Measurements from ENCODE around the gene SBNO2. TPM values are rescaled to one million over a fixed set of nuclear protein-coding genes. Genes with fewer than 3 reads are reported as not detected.

The SBNO2 gene
- total RNA-seq, 1 donor from 2014 or later, result 65.5 TPM

- no peak overlapping the region for H3K4me3 Mint-ChIP-seq (ENCODE audit: unreplicated experiment)
- no peaks in the 10 kb centered on the region for H3K36me3 Mint-ChIP-seq (ENCODE audit: unreplicated experiment)
- peaks cover 9% of the 10 kb centered on the region for H3K27me3 Mint-ChIP-seq (ENCODE audit: unreplicated experiment)
- DNase-seq, result no peak
- peaks cover 1% of the 10 kb centered on the region for H3K4me1 Mint-ChIP-seq (ENCODE audit: low read depth, unreplicated experiment)
- no peaks in the 10 kb centered on the region for H3K9me3 Mint-ChIP-seq (ENCODE audit: unreplicated experiment)
- no peak for TF ChIP-seq CTCF (IDR thresholded peaks at IDR 0.05; ENCODE audit: partially characterized antibody, unreplicated experiment)
- no peak overlapping the region for H3K27ac Mint-ChIP-seq (ENCODE audit: unreplicated experiment)
These were observed 15.1 kb downstream of the SBNO2 start for GRCh38 chr19:1158885-1159448.

- TF ChIP-seq CTCF (IDR thresholded peaks at IDR 0.05; ENCODE audit: partially characterized antibody, unreplicated experiment), result no peak
- Mint-ChIP-seq H3K27me3 (ENCODE audit: unreplicated experiment) (peaks cover 9% of the 10 kb centered on the region), H3K4me1 (ENCODE audit: low read depth, unreplicated experiment) (peaks cover 1% of the 10 kb centered on the region), H3K9me3 (ENCODE audit: unreplicated experiment) (no peaks in the 10 kb centered on the region), H3K4me3 (ENCODE audit: unreplicated experiment) (no peak overlapping the region), H3K36me3 (ENCODE audit: unreplicated experiment) (no peaks in the 10 kb centered on the region), H3K27ac (ENCODE audit: unreplicated experiment) (peak overlapping the region; percentile 22)
- DNase-seq, result no peak
These were observed 15.9 kb downstream of the SBNO2 start for GRCh38 chr19:1157931-1158884.

- H3K27me3 Mint-ChIP-seq (ENCODE audit: unreplicated experiment), result peaks cover 4% of the 10 kb centered on the region
- no peak overlapping the region for H3K27ac Mint-ChIP-seq (ENCODE audit: unreplicated experiment)
- H3K4me3 Mint-ChIP-seq (ENCODE audit: unreplicated experiment), result no peak overlapping the region
These were observed 17.0 kb downstream of the SBNO2 start for GRCh38 chr19:1156830-1157615.

GRCh38 chr19:1156305-1156801 is 17.7 kb downstream of the SBNO2 start:
- DNase-seq, result no peak
- Mint-ChIP-seq H3K27me3 (ENCODE audit: unreplicated experiment) (peaks cover 4% of the 10 kb centered on the region), H3K4me3 (ENCODE audit: unreplicated experiment) (no peak overlapping the region), H3K36me3 (ENCODE audit: unreplicated experiment) (no peaks in the 10 kb centered on the region), H3K27ac (ENCODE audit: unreplicated experiment) (no peak overlapping the region), H3K9me3 (ENCODE audit: unreplicated experiment) (no peaks in the 10 kb centered on the region), H3K4me1 (ENCODE audit: low read depth, unreplicated experiment) (no peaks in the 10 kb centered on the region)
- no peak for TF ChIP-seq CTCF (IDR thresholded peaks at IDR 0.05; ENCODE audit: partially characterized antibody, unreplicated experiment)

More at GRCh38 chr19:1156830-1157615, 17.0 kb downstream of the SBNO2 start:
- no peak for DNase-seq
- no peaks in the 10 kb centered on the region for H3K9me3 Mint-ChIP-seq (ENCODE audit: unreplicated experiment)
- no peaks in the 10 kb centered on the region for H3K36me3 Mint-ChIP-seq (ENCODE audit: unreplicated experiment)
- no peak for TF ChIP-seq CTCF (IDR thresholded peaks at IDR 0.05; ENCODE audit: partially characterized antibody, unreplicated experiment)
- peaks cover 1% of the 10 kb centered on the region for H3K4me1 Mint-ChIP-seq (ENCODE audit: low read depth, unreplicated experiment)
